ENCODE measurements around the gene PCDH10.

DNA sequence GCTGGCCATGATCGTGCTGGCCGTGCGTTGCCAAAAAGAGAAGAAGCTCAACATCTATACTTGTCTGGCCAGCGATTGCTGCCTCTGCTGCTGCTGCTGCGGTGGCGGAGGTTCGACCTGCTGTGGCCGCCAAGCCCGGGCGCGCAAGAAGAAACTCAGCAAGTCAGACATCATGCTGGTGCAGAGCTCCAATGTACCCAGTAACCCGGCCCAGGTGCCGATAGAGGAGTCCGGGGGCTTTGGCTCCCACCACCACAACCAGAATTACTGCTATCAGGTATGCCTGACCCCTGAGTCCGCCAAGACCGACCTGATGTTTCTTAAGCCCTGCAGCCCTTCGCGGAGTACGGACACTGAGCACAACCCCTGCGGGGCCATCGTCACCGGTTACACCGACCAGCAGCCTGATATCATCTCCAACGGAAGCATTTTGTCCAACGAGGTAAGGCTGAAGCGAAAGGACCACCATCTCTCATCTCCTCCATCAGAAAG lies 3.3 kb downstream of the PCDH10 start:
- TF ChIP-seq, protein P1, sequence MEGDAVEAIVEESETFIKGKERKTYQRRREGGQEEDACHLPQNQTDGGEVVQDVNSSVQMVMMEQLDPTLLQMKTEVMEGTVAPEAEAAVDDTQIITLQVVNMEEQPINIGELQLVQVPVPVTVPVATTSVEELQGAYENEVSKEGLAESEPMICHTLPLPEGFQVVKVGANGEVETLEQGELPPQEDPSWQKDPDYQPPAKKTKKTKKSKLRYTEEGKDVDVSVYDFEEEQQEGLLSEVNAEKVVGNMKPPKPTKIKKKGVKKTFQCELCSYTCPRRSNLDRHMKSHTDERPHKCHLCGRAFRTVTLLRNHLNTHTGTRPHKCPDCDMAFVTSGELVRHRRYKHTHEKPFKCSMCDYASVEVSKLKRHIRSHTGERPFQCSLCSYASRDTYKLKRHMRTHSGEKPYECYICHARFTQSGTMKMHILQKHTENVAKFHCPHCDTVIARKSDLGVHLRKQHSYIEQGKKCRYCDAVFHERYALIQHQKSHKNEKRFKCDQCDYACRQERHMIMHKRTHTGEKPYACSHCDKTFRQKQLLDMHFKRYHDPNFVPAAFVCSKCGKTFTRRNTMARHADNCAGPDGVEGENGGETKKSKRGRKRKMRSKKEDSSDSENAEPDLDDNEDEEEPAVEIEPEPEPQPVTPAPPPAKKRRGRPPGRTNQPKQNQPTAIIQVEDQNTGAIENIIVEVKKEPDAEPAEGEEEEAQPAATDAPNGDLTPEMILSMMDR (IDR thresholded peaks at IDR 0.05), result no peak
- TF ChIP-seq POLR2A (IDR thresholded peaks at IDR 0.05), result no peak
- TF ChIP-seq POLR2AphosphoS5 (IDR thresholded peaks at IDR 0.05), result no peak
